Measurements from ENCODE around the gene CYB5A.

- TF ChIP-seq CTCF (IDR thresholded peaks at IDR 0.05; ENCODE audit: poor library complexity) = no peak
- TF ChIP-seq EZH2 (IDR thresholded peaks at IDR 0.05; ENCODE audit: borderline replicate concordance) = no peak
Observed at GRCh38 chr18:74286106-74286855, 5.5 kb downstream of the CYB5A start.

Measured in hepatocyte (in vitro differentiated cells).